ENCODE data around the gene TBX5. TPM values are rescaled to one million over a fixed set of nuclear protein-coding genes. Genes with fewer than 3 reads are reported as not detected.

TBX5 gene
- total and polyA plus RNA-seq, 9 of the 15 experiments (the other 6 are each of a cell fraction or from before 2014, with no cell fraction given) = not detected

DNA sequence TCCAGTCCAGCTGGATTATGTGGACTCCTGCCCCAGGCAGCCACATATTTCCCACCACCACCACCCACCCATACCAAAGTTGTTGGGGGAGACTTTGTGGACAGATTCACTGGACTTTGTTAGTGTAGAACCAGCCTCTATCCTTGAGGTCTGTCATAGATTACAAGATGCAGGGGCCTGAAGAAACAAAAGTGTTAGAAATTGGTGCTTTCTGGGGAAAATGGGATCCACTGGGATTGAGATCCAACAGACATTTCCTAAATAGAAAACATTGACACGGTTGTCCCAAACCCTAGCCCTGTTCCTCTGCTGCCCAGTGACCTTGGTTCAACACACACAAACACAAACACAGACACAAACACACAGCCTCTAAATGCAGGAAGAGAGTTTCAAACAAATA lies 36.6 kb upstream of the TBX5 start:
- ChIA-PET CTCF (ENCODE audit: low intra/inter-chr PET ratio) (no interaction called here), POLR2A (no interaction called here)
- intact Hi-C loops (cut with micrococcal nuclease) = no loop called here
- Histone ChIP-seq H3K27me3 (ENCODE audit: control insufficient read depth in 2 of 2, insufficient read depth in 2 of 2, low read length in 2 of 2) (peaks cover 26 to 69% of the 10 kb centered on the region in 2 experiments; a peak in 4 of 5 replicates), H3K4me1 (replicated peaks in 1 of 2; ENCODE audit: control insufficient read depth in 2 of 2, insufficient read depth in 2 of 2, low read length in 2 of 2) (peaks cover 0 to 9% of the 10 kb centered on the region in 2 experiments; a peak in 1 of 5 replicates), H3K9ac (ENCODE audit: insufficient read depth in 1 of 2, low read depth in 2 of 2, low read length in 2 of 2) (no peak overlapping the region), H3K79me2 (ENCODE audit: control insufficient read depth, insufficient read depth, low read length) (no peaks in the 10 kb centered on the region), H3K4me3 (no peak overlapping the region), H3K4me2 (ENCODE audit: insufficient read depth, low read length) (no peak overlapping the region), H3K27ac (ENCODE audit: extremely low read depth, low read depth, low read length) (no peak overlapping the region), H3K36me3 (ENCODE audit: control insufficient read depth, insufficient read depth, low read length) (no peaks in the 10 kb centered on the region), H4K20me1 (replicated peaks; ENCODE audit: control insufficient read depth, insufficient read depth, low read length) (no peaks in the 10 kb centered on the region; the same call in 1 of the 2 replicates), H3K9me1 (ENCODE audit: control insufficient read depth, insufficient read depth, low read length) (no peaks in the 10 kb centered on the region), H2AFZ (ENCODE audit: low read depth, low read length) (no peak overlapping the region), H3K9me3 (replicated peaks; ENCODE audit: control insufficient read depth, insufficient read depth, low read depth, low read length) (no peaks in the 10 kb centered on the region)
- FAIRE-seq (no peak), ATAC-seq (no peak), DNase-seq (ENCODE audit: extremely low read depth in 1 of 4, low spot score in 3 of 4) (no peak)
- TF ChIP-seq MAZ (CRISPR knock-in tag; conservative IDR thresholded peaks at IDR 0.05 in 1 of 2, IDR thresholded peaks at IDR 0.05 in 1 of 2) (no peak), GATAD2B (IDR thresholded peaks at IDR 0.05; ENCODE audit: borderline replicate concordance) (no peak)
- 0% methylated on average over 1 of the region's 1 CpG for WGBS (ENCODE audit: insufficient coverage, low coverage, missing lambda C conversion rate)
- in situ Hi-C loops (cut with MboI) = no loop called here
- no TSS peak for BruUV-seq (replicated peaks)

DNA sequence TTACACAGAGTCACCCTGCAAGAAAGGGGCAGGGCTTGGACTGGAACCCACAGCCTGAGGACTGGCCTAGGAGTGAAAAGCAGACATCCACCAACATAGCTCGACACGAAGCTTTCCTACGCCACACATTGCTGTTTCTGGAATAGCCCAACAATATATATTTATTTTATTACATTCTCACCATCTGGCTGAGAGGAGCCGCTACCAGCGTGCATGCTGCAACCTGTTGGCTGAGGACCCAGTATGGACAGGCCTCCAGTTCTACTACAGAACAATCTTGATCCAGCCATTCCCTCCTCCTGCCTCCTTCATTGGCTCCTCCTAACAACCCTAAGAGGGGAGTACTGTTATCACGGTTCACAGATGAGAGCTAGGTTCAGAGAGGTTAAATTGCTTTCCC lies 35.6 kb upstream of the TBX5 start:
- Histone ChIP-seq H3K9me1 (ENCODE audit: control insufficient read depth, insufficient read depth, low read length) (no peaks in the 10 kb centered on the region), H2AFZ (ENCODE audit: low read depth, low read length) (no peak overlapping the region), H4K20me1 (replicated peaks; ENCODE audit: control insufficient read depth, insufficient read depth, low read length) (no peaks in the 10 kb centered on the region; the same call in 1 of the 2 replicates), H3K36me3 (ENCODE audit: control insufficient read depth, insufficient read depth, low read length) (no peaks in the 10 kb centered on the region), H3K4me2 (ENCODE audit: insufficient read depth, low read length) (no peak overlapping the region), H3K79me2 (ENCODE audit: control insufficient read depth, insufficient read depth, low read length) (no peaks in the 10 kb centered on the region), H3K9ac (ENCODE audit: insufficient read depth in 1 of 2, low read depth in 2 of 2, low read length in 2 of 2) (no peak overlapping the region), H3K27ac (ENCODE audit: extremely low read depth, low read depth, low read length) (no peak overlapping the region), H3K9me3 (replicated peaks; ENCODE audit: control insufficient read depth, insufficient read depth, low read depth, low read length) (no peaks in the 10 kb centered on the region), H3K27me3 (ENCODE audit: control insufficient read depth in 2 of 2, insufficient read depth in 2 of 2, low read length in 2 of 2) (peaks cover 26 to 59% of the 10 kb centered on the region in 2 experiments; a peak in 4 of 5 replicates), H3K4me1 (replicated peaks in 1 of 2; ENCODE audit: control insufficient read depth in 2 of 2, insufficient read depth in 2 of 2, low read length in 2 of 2) (peaks cover 0 to 5% of the 10 kb centered on the region in 2 experiments; a peak in 1 of 5 replicates), H3K4me3 (no peak overlapping the region)
- DNase-seq (ENCODE audit: extremely low read depth in 1 of 4, low spot score in 3 of 4) (no peak), ATAC-seq (no peak), FAIRE-seq (no peak)
- ChIA-PET CTCF (ENCODE audit: low intra/inter-chr PET ratio) (no interaction called here), POLR2A (interaction anchor here (0.7 kb wide), 1 partner anchor 29 kb away, joined by 3 read pairs; no protein-coding TSS in a partner anchor)
- TF ChIP-seq GTF2F1 (IDR thresholded peaks at IDR 0.05; ENCODE audit: low read depth, low read length) (no peak), TGIF2 (CRISPR knock-in tag; IDR thresholded peaks at IDR 0.05) (no peak), SIRT6 (IDR thresholded peaks at IDR 0.05; ENCODE audit: low read depth, low read length) (no peak), CTBP1 (IDR thresholded peaks at IDR 0.05; ENCODE audit: borderline replicate concordance) (no peak), ZZZ3 (IDR thresholded peaks at IDR 0.05) (no peak), RCOR1 (IDR thresholded peaks at IDR 0.05; ENCODE audit: borderline replicate concordance in 1 of 2, low read depth in 2 of 2, low read length in 2 of 2) (no peak)
- WGBS (ENCODE audit: insufficient coverage, low coverage, missing lambda C conversion rate) = 0% methylated on average over 6 of the region's 6 CpGs
- in situ Hi-C loops (cut with MboI) (no loop called here), intact Hi-C loops (cut with micrococcal nuclease) (no loop called here)
- BruUV-seq (replicated peaks) = no TSS peak
